SK-N-SH (cell line): Measurements from ENCODE around the gene STXBP6. TPM values are rescaled to one million over a fixed set of nuclear protein-coding genes. Genes with fewer than 3 reads are reported as not detected.

Experiments used
- CTCF ChIA-PET: fragments of 300-600, 350-600 bp; formaldehyde crosslinking; extraction: SDS; loops from one replicate; lab custom pipeline; 2021; lab: Yijun Ruan, JAX
- POLR2A ChIA-PET: fragments of 350-600 bp; sonication (Branson Sonifier 250); formaldehyde crosslinking; extraction: SDS; loops from one replicate; lab custom pipeline; 2020; ENCODE audit warnings: antibody characterized with exemption, inconsistent platforms; lab: Yijun Ruan, JAX
- DNase-seq: peaks from one replicate; pipeline ENCODE4 v3.0.0; 2012
- H2AFZ ChIP-seq: fragments of 200-600 bp; sonication (generic); 2 replicates; pipeline ENCODE4 v1.8.1; 2016; ENCODE audit warnings: antibody characterized with exemption, mild to moderate bottlenecking, low read depth
- H3F3A ChIP-seq: fragments of 200-600 bp; sonication (generic); replicated peaks from 2 replicates; pipeline ENCODE3; 2016; ENCODE audit warnings: antibody characterized with exemption, mild to moderate bottlenecking; ENCODE audit not compliant: insufficient read depth
- H3K27ac ChIP-seq, 2 experiments: fragments of 200-500 bp in 1 of 2; fragments of 200-600 bp in 1 of 2; sonication (Bioruptor generic) in 1 of 2; sonication (generic), shearing (Covaris generic) in 1 of 2; 2 replicates each; pipeline versions ENCODE4 v1.5.1 to v1.6.1; 2014 to 2016; ENCODE audit warnings: low read depth in 2 of 2, inconsistent platforms in 1 of 2, low read length in 1 of 2, mild to moderate bottlenecking in 1 of 2, mixed read lengths in 1 of 2
- H3K27me3 ChIP-seq: fragments of 200-600 bp; sonication (generic), shearing (Covaris generic); 2 replicates; pipeline ENCODE4 v1.6.1; 2016; ENCODE audit warnings: mixed run types; ENCODE audit not compliant: insufficient read depth
- H3K36me3 ChIP-seq, 2 experiments: fragments of 200-500 bp in 1 of 2; fragments of 200-600 bp in 1 of 2; sonication (Bioruptor generic) in 1 of 2; sonication (generic) in 1 of 2; replicated peaks in 1 of 2; 2 replicates each; pipeline versions ENCODE3 to v1.5.1; 2014 to 2016; ENCODE audit warnings: low read length in 1 of 2, mild to moderate bottlenecking in 1 of 2; ENCODE audit not compliant: insufficient read depth in 2 of 2, control insufficient read depth in 1 of 2
- H3K4me1 ChIP-seq, 2 experiments: fragments of 200-500 bp in 1 of 2; fragments of 200-600 bp in 1 of 2; sonication (Bioruptor generic) in 1 of 2; sonication (generic), shearing (Covaris generic) in 1 of 2; 2 replicates each; pipeline versions ENCODE4 v1.5.1 to v1.6.1; 2014 to 2016; ENCODE audit warnings: low read depth in 1 of 2, low read length in 1 of 2, mixed run types in 1 of 2; ENCODE audit not compliant: insufficient read depth in 2 of 2, control insufficient read depth in 1 of 2
- H3K4me2 ChIP-seq: fragments of 200-600 bp; sonication (generic), shearing (Covaris generic); 2 replicates; pipeline ENCODE4 v1.6.1; 2017; ENCODE audit warnings: mixed run types
- H3K4me3 ChIP-seq, 2 experiments: fragments of 200-500 bp in 1 of 2; fragments of 200-600 bp in 1 of 2; sonication (Bioruptor generic) in 1 of 2; sonication (generic), shearing (Covaris generic) in 1 of 2; 2 replicates each; pipeline versions ENCODE4 v1.5.1 to v1.8.1; 2014 to 2016; ENCODE audit warnings: low read depth in 2 of 2, inconsistent platforms in 1 of 2, low read length in 1 of 2, mild to moderate bottlenecking in 1 of 2, mixed read lengths in 1 of 2, moderate library complexity in 1 of 2
- H3K79me2 ChIP-seq: fragments of 200-600 bp; sonication (generic); 2 replicates; pipeline ENCODE4 v1.8.1; 2017; ENCODE audit warnings: mild to moderate bottlenecking; ENCODE audit not compliant: insufficient read depth
- H3K9ac ChIP-seq: fragments of 200-600 bp; sonication (generic); 2 replicates; pipeline ENCODE4 v1.6.1; 2017; ENCODE audit warnings: mixed run types
- H3K9me2 ChIP-seq: fragments of 200-600 bp; sonication (generic); 2 replicates; pipeline ENCODE4 v1.6.1; 2017; ENCODE audit warnings: mixed run types
- H3K9me3 ChIP-seq: fragments of 200-600 bp; sonication (generic); 2 replicates; pipeline ENCODE4 v1.6.1; 2017; ENCODE audit warnings: mixed run types, mild to moderate bottlenecking, moderate library complexity
- H4K20me1 ChIP-seq: fragments of 200-600 bp; sonication (generic); 2 replicates; pipeline ENCODE4 v1.6.1; 2017; ENCODE audit warnings: mild to moderate bottlenecking, mixed run types; ENCODE audit not compliant: insufficient read depth
- CHD2 ChIP-seq: fragments of 150-350 bp; IDR thresholded peaks from 2 replicates; pipeline ENCODE4 v1.6.1; 2018; ENCODE audit warnings: low read length; ENCODE audit not compliant: partially characterized antibody
- EP300 ChIP-seq, 2 experiments: IDR thresholded peaks; 2 replicates each; pipeline versions ENCODE4 v1.4.0 to v1.6.1; 2012; ENCODE audit warnings: borderline replicate concordance in 1 of 2, low read depth in 1 of 2, low read length in 1 of 2
- EZH2phosphoT487 ChIP-seq: fragments of 200-600 bp; sonication (generic); IDR thresholded peaks from 2 replicates; pipeline ENCODE4 v1.6.1; 2017; ENCODE audit warnings: low read depth, mixed run types, mild to moderate bottlenecking, antibody characterized with exemption, moderate library complexity, borderline replicate concordance
- FOSL2 ChIP-seq: IDR thresholded peaks from 2 replicates; pipeline ENCODE4 v1.4.0; 2012; ENCODE audit warnings: low read depth, mild to moderate bottlenecking, moderate library complexity, borderline replicate concordance
- FOXM1 ChIP-seq: IDR thresholded peaks from 2 replicates; pipeline ENCODE4 v1.4.0; 2012; ENCODE audit warnings: low read depth, mild to moderate bottlenecking
- GABPA ChIP-seq: IDR thresholded peaks from 2 replicates; pipeline ENCODE4 v1.4.0; 2012; ENCODE audit warnings: low read depth, mild to moderate bottlenecking
- JUND ChIP-seq: IDR thresholded peaks from 2 replicates; pipeline ENCODE4 v1.4.0; 2012
- MEF2A ChIP-seq: IDR thresholded peaks from 2 replicates; pipeline ENCODE4 v1.4.0; 2012; ENCODE audit warnings: low read depth, borderline replicate concordance
- NFIC ChIP-seq: IDR thresholded peaks from 2 replicates; pipeline ENCODE4 v1.4.0; 2012; ENCODE audit warnings: borderline replicate concordance
- NRF1 ChIP-seq: IDR thresholded peaks from 2 replicates; pipeline ENCODE4 v1.6.1; 2012; ENCODE audit warnings: low read depth, mild to moderate bottlenecking, low read length
- RAD21 ChIP-seq: IDR thresholded peaks from 2 replicates; pipeline ENCODE4 v1.6.1; 2012; ENCODE audit warnings: mild to moderate bottlenecking, low read length
- RCOR1 ChIP-seq: fragments of 150-350 bp; IDR thresholded peaks from 2 replicates; pipeline ENCODE4 v1.6.1; 2017; ENCODE audit warnings: antibody characterized with exemption, low read length
- RXRA ChIP-seq: IDR thresholded peaks from 2 replicates; pipeline ENCODE4 v1.4.0; 2012; ENCODE audit warnings: low read depth, mild to moderate bottlenecking, borderline replicate concordance
- SIN3A ChIP-seq: IDR thresholded peaks from 2 replicates; pipeline ENCODE4 v1.6.1; 2012; ENCODE audit warnings: low read depth, mild to moderate bottlenecking, low read length, moderate library complexity, borderline replicate concordance
- SMC3 ChIP-seq: IDR thresholded peaks from 2 replicates; pipeline ENCODE4 v1.6.1; 2012; ENCODE audit warnings: low read depth, low read length, improper control_type of control experiment
- TAF1 ChIP-seq: IDR thresholded peaks from 2 replicates; pipeline ENCODE4 v1.6.1; 2012; ENCODE audit warnings: low read depth, mild to moderate bottlenecking, low read length, moderate library complexity, borderline replicate concordance
- TCF12 ChIP-seq: IDR thresholded peaks from 2 replicates; pipeline ENCODE4 v1.4.0; 2012
- TEAD4 ChIP-seq: IDR thresholded peaks from 2 replicates; pipeline ENCODE4 v1.4.0; 2012; ENCODE audit warnings: mild to moderate bottlenecking, borderline replicate concordance; ENCODE audit not compliant: insufficient read depth
- YY1 ChIP-seq: IDR thresholded peaks from 2 replicates; pipeline ENCODE4 v1.4.0; 2012; ENCODE audit warnings: low read depth, mild to moderate bottlenecking
- WGBS: methylation state at CpG from one replicate; pipeline ENCODE4 v1.1.6; 2017; ENCODE audit warnings: low lambda C conversion rate; 5-methylcytosine and 5-hydroxymethylcytosine counted together
- polyA plus RNA-seq, 3 experiments: library from polyadenylated mRNA; depleted of rRNA; stranded (reverse); fragments of >200 nt; gene quantifications; 2 replicates each; pipeline ENCODE4 v1.2.3, GENCODE V29; 2012
- TF ChIP-seq, protein P1 (sequence below): IDR thresholded peaks from 2 replicates; pipeline ENCODE4 v1.4.0; 2012; ENCODE audit warnings: low read depth, borderline replicate concordance
- TF ChIP-seq, protein P2 (sequence below): fragments of 150-350 bp; IDR thresholded peaks from 2 replicates; pipeline ENCODE4 v1.6.1; 2016; ENCODE audit warnings: mild to moderate bottlenecking, low read depth, low read length
- TF ChIP-seq, protein P3 (sequence below): IDR thresholded peaks from 2 replicates; pipeline ENCODE4; 2012

Gene STXBP6
- polyA plus RNA-seq, 1 of the 3 experiments (the other 2 are of a cell fraction) = 0.16 TPM

DNA sequence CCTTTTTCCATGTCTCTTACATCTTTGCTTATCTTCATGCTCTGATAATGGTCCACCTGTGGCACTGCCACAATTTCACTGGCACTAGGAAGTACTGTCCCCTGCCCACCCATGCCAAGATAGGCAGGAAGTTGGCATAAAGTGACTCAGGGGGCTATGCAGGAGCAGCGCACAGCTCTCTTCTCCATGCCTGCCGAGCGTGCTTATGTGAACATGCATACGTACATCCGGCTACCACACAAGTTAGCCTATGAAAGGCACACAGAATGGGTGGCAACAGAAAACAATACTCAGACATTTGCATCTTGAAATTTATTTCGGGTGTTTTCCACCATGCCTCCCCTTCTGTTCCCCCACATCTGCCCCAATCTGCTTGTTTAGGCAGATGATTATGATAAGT lies 241.5 kb downstream of the STXBP6 start:
- Histone ChIP-seq H3K4me3 (no peak overlapping the region), H2AFZ (no peak overlapping the region), H4K20me1 (no peaks in the 10 kb centered on the region), H3K9me2 (no peaks in the 10 kb centered on the region), H3K79me2 (no peaks in the 10 kb centered on the region), H3K27ac (no peak overlapping the region), H3K4me2 (no peak overlapping the region), H3K36me3 (no peaks in the 10 kb centered on the region), H3K9ac (no peak overlapping the region), H3F3A (no peaks in the 10 kb centered on the region), H3K9me3 (no peaks in the 10 kb centered on the region), H3K27me3 (peaks cover 22% of the 10 kb centered on the region), H3K4me1 (no peaks in the 10 kb centered on the region)
- 9% methylated on average over 3 of the region's 6 CpGs for WGBS
- TF ChIP-seq FOSL2 (no peak), FOXM1 (no peak), EP300 (IDR thresholded peaks at IDR 0.05; ENCODE audit: borderline replicate concordance in 1 of 2, low read depth in 1 of 2, low read length in 1 of 2) (no peak), YY1 (no peak), TEAD4 (no peak), RXRA (no peak), SMC3 (no peak)
- TF ChIP-seq, protein P1, sequence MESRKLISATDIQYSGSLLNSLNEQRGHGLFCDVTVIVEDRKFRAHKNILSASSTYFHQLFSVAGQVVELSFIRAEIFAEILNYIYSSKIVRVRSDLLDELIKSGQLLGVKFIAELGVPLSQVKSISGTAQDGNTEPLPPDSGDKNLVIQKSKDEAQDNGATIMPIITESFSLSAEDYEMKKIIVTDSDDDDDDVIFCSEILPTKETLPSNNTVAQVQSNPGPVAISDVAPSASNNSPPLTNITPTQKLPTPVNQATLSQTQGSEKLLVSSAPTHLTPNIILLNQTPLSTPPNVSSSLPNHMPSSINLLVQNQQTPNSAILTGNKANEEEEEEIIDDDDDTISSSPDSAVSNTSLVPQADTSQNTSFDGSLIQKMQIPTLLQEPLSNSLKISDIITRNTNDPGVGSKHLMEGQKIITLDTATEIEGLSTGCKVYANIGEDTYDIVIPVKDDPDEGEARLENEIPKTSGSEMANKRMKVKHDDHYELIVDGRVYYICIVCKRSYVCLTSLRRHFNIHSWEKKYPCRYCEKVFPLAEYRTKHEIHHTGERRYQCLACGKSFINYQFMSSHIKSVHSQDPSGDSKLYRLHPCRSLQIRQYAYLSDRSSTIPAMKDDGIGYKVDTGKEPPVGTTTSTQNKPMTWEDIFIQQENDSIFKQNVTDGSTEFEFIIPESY = no peak
- TF ChIP-seq, protein P2, sequence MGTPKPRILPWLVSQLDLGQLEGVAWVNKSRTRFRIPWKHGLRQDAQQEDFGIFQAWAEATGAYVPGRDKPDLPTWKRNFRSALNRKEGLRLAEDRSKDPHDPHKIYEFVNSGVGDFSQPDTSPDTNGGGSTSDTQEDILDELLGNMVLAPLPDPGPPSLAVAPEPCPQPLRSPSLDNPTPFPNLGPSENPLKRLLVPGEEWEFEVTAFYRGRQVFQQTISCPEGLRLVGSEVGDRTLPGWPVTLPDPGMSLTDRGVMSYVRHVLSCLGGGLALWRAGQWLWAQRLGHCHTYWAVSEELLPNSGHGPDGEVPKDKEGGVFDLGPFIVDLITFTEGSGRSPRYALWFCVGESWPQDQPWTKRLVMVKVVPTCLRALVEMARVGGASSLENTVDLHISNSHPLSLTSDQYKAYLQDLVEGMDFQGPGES = no peak
- CTCF ChIA-PET = no interaction called here
- DNase-seq = no peak
- POLR2A ChIA-PET = no interaction called here

DNA sequence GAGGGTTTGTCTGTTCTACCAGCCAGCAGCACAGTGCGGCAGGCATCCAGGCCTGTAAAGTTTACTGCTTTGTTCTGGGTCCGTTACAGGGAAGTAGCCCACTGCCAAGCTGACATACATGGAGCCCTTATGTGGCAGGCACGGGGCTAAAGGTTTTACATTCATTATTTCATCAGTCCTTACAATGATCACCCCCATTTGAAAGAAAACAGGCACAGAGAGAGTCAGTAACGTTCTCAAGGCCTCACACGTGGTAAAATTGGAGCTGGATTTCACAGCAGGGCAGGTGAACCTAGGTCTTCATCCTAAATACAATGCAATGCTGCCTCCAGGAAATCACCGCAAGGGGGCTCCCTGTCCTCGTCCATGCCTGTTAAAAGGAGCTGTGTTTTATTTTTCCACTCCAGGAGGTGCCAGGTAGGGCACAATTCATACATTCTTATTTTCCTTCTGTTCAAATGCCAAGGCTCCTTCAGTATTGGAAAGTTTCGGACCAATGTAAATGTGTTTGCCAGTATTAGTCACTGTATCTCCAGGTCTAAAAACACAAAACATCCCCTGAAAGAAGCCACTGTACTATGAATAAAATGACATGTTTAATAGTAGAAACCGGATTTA lies 243.8 kb downstream of the STXBP6 start:
- no peaks in the 10 kb centered on the region for H3K9me3 ChIP-seq
- H3K36me3 ChIP-seq = no peaks in the 10 kb centered on the region
- no peak overlapping the region for H2AFZ ChIP-seq
- H3K4me2 ChIP-seq = no peak overlapping the region
- 3% methylated on average over 9 of the region's 9 CpGs for WGBS
- no peaks in the 10 kb centered on the region for H4K20me1 ChIP-seq
- H3K9me2 ChIP-seq = no peaks in the 10 kb centered on the region
- no peak overlapping the region for H3K4me3 ChIP-seq
- ChIA-PET POLR2A (no interaction called here), CTCF (interaction anchor here (0.5 to 3.0 kb wide), 32 partner anchors 9 to 732 kb away, joined by 3 to 25 read pairs (median 6); no protein-coding TSS in a partner anchor)
- H3K4me1 ChIP-seq = no peaks in the 10 kb centered on the region
- no peak overlapping the region for H3K9ac ChIP-seq
- no peak overlapping the region for H3K27ac ChIP-seq
- peaks cover 38% of the 10 kb centered on the region for H3K27me3 ChIP-seq
- peak; percentile 34 for DNase-seq
- H3K79me2 ChIP-seq = no peaks in the 10 kb centered on the region
- no peaks in the 10 kb centered on the region for H3F3A ChIP-seq
- no peak for TF ChIP-seq MEF2A
- TF ChIP-seq, protein P3, sequence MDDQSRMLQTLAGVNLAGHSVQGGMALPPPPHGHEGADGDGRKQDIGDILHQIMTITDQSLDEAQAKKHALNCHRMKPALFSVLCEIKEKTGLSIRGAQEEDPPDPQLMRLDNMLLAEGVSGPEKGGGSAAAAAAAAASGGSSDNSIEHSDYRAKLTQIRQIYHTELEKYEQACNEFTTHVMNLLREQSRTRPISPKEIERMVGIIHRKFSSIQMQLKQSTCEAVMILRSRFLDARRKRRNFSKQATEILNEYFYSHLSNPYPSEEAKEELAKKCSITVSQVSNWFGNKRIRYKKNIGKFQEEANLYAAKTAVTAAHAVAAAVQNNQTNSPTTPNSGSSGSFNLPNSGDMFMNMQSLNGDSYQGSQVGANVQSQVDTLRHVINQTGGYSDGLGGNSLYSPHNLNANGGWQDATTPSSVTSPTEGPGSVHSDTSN = no peak
- no peak for TF ChIP-seq CHD2
- no peak for TF ChIP-seq RXRA
- no peak for TF ChIP-seq TCF12
- TF ChIP-seq NFIC = no peak
- TF ChIP-seq EZH2phosphoT487 = no peak
- TF ChIP-seq RCOR1 = no peak
- TF ChIP-seq JUND = no peak
- no peak for TF ChIP-seq GABPA
- peak; percentile 69 for TF ChIP-seq RAD21
- TF ChIP-seq SIN3A = no peak
- TF ChIP-seq SMC3 = peak; percentile 62
- TF ChIP-seq YY1 = no peak
- TF ChIP-seq EP300 (IDR thresholded peaks at IDR 0.05; ENCODE audit: borderline replicate concordance in 1 of 2, low read depth in 1 of 2, low read length in 1 of 2) = no peak
- TF ChIP-seq TAF1 = no peak
- TF ChIP-seq, protein P1 = no peak
- no peak for TF ChIP-seq NRF1
